EL (cell line): ENCODE data around the gene SHROOM3.
A peak's percentile ranks its signal among the peaks of the same experiment; 100 is the strongest.

Experiments
- DNase-seq: peaks from one replicate; pipeline ENCODE4 v3.0.0-alpha.2; 2016

SHROOM3 gene

GRCh38 chr4:76544725-76545124 lies 109.7 kb downstream of the SHROOM3 start:
- no peak for DNase-seq

- peak; percentile 25 for DNase-seq
Measured at GRCh38 chr4:76545226-76545884, 110.3 kb downstream of the SHROOM3 start.

GRCh38 chr4:76546327-76546726 lies 111.3 kb downstream of the SHROOM3 start:
- DNase-seq = peak; percentile 25

GRCh38 chr4:76546759-76547742 lies 112.0 kb downstream of the SHROOM3 start:
- DNase-seq = peak; percentile 85

GRCh38 chr4:76548704-76549103 lies 113.7 kb downstream of the SHROOM3 start:
- no peak for DNase-seq

GRCh38 chr4:76549765-76550164 lies 114.7 kb downstream of the SHROOM3 start:
- no peak for DNase-seq

GRCh38 chr4:76550966-76551780 lies 116.1 kb downstream of the SHROOM3 start:
- DNase-seq = no peak

- no peak for DNase-seq
Measured at GRCh38 chr4:76554630-76555029, 119.6 kb downstream of the SHROOM3 start.

GRCh38 chr4:76556452-76556851 lies 121.4 kb downstream of the SHROOM3 start:
- DNase-seq = no peak

GRCh38 chr4:76558396-76559235 lies 123.6 kb downstream of the SHROOM3 start:
- DNase-seq = peak; percentile 46

- no peak for DNase-seq
Measured at GRCh38 chr4:76559236-76560071, 124.4 kb downstream of the SHROOM3 start.

GRCh38 chr4:76562161-76562560 lies 127.1 kb downstream of the SHROOM3 start:
- peak; percentile 84 for DNase-seq

GRCh38 chr4:76562836-76563453 lies 127.9 kb downstream of the SHROOM3 start:
- no peak for DNase-seq

GRCh38 chr4:76563454-76564122 lies 128.6 kb downstream of the SHROOM3 start:
- no peak for DNase-seq

- DNase-seq = peak; percentile 13
Measured at GRCh38 chr4:76564123-76564915, 129.3 kb downstream of the SHROOM3 start.

- DNase-seq = no peak
Measured at GRCh38 chr4:76568262-76568661, 133.2 kb downstream of the SHROOM3 start.

GRCh38 chr4:76569225-76569624 lies 134.2 kb downstream of the SHROOM3 start:
- DNase-seq = no peak

GRCh38 chr4:76569706-76570105 lies 134.7 kb downstream of the SHROOM3 start:
- peak; percentile 30 for DNase-seq
